Liver (tissue), 9 donors: ENCODE measurements around the gene HECTD1. TPM values are rescaled to one million over a fixed set of nuclear protein-coding genes. Genes with fewer than 3 reads are reported as not detected.

ENCODE experiments used
- DNase-seq: peaks from one replicate; pipeline ENCODE4 v3.0.0-alpha.2; 2017; ENCODE audit warnings: low spot score
- H3K27ac ChIP-seq, 2 donors: one replicate each; pipeline ENCODE4 v1.7.0; 2013; ENCODE audit warnings: inconsistent platforms in 2 of 2, low read length in 2 of 2, control low read depth in 1 of 2, low read depth in 1 of 2, mild to moderate bottlenecking in 1 of 2
- H3K27me3 ChIP-seq, 4 donors: one replicate each; pipeline versions ENCODE4 v1.6.1 to v1.7.0; 2013; ENCODE audit warnings: low read length in 3 of 4, inconsistent platforms in 1 of 4, mild to moderate bottlenecking in 1 of 4, moderate library complexity in 1 of 4; ENCODE audit not compliant: control insufficient read depth in 4 of 4, insufficient read depth in 4 of 4
- H3K36me3 ChIP-seq, 4 donors: one replicate each; pipeline versions ENCODE4 v1.6.1 to v1.7.0; 2013; ENCODE audit warnings: low read length in 3 of 4, mild to moderate bottlenecking in 3 of 4, low read depth in 1 of 4, moderate library complexity in 1 of 4; ENCODE audit not compliant: control insufficient read depth in 4 of 4, insufficient read depth in 3 of 4
- H3K4me1 ChIP-seq, 4 donors: one replicate each; pipeline versions ENCODE4 v1.6.1 to v1.7.0; 2013; ENCODE audit warnings: low read length in 3 of 4, mild to moderate bottlenecking in 3 of 4, moderate library complexity in 1 of 4; ENCODE audit not compliant: control insufficient read depth in 4 of 4, insufficient read depth in 4 of 4
- H3K4me3 ChIP-seq, 3 donors: one replicate each; pipeline versions ENCODE4 v1.6.1 to v1.7.0; 2013; ENCODE audit warnings: low read length in 3 of 3, control low read depth in 1 of 3, low read depth in 1 of 3, mild to moderate bottlenecking in 1 of 3
- H3K9ac ChIP-seq, 2 donors: one replicate each; pipeline ENCODE4 v1.7.0; 2013; ENCODE audit warnings: low read length in 2 of 2, mild to moderate bottlenecking in 2 of 2, moderate library complexity in 2 of 2, control low read depth in 1 of 2, low read depth in 1 of 2
- H3K9me3 ChIP-seq, 4 donors: one replicate each; pipeline versions ENCODE4 v1.6.1 to v1.7.0; 2013; ENCODE audit warnings: low read length in 3 of 4; ENCODE audit not compliant: control insufficient read depth in 4 of 4
- CTCF ChIP-seq: fragments of 150-350 bp; IDR thresholded peaks from 2 replicates; pipeline ENCODE4 v1.5.1; 2017; ENCODE audit warnings: improper control_type of control experiment, low read depth, low read length; ENCODE audit not compliant: missing input control
- FOXA1 ChIP-seq: IDR thresholded peaks from 2 replicates; pipeline ENCODE4 v1.6.1; 2016; ENCODE audit warnings: antibody characterized with exemption
- GABPA ChIP-seq, 2 donors: IDR thresholded peaks in 1 of 2; conservative IDR thresholded peaks in 1 of 2; 2 replicates each; pipeline ENCODE4 v1.6.1; 2016; ENCODE audit warnings: antibody characterized with exemption in 2 of 2, mild to moderate bottlenecking in 1 of 2, moderate library complexity in 1 of 2
- HNF4G ChIP-seq: IDR thresholded peaks from 2 replicates; pipeline ENCODE4 v1.6.1; 2016; ENCODE audit warnings: antibody characterized with exemption
- JUND ChIP-seq, 2 donors: IDR thresholded peaks; 2 replicates each; pipeline ENCODE4 v1.6.1; 2016; ENCODE audit warnings: antibody characterized with exemption in 2 of 2
- MAX ChIP-seq: IDR thresholded peaks from 2 replicates; pipeline ENCODE4 v1.6.1; 2016; ENCODE audit warnings: antibody characterized with exemption
- RAD21 ChIP-seq, 2 donors: IDR thresholded peaks; 2 replicates each; pipeline ENCODE4 v1.6.1; 2016; ENCODE audit warnings: antibody characterized with exemption in 2 of 2, mild to moderate bottlenecking in 2 of 2
- ZBTB33 ChIP-seq: IDR thresholded peaks from 2 replicates; pipeline ENCODE4 v1.6.1; 2016; ENCODE audit warnings: antibody characterized with exemption
- WGBS: extraction: QIAGEN DNeasy Blood & Tissue Kit; methylation state at CpG from one replicate; pipeline ENCODE4 v1.1.7; 2013; 5-methylcytosine and 5-hydroxymethylcytosine counted together
- polyA plus RNA-seq, 2 donors: library from polyadenylated mRNA; stranded (reverse) in 1 of 2; unstranded in 1 of 2; fragments of 200-250 nt in 1 of 2; fragments of >200 nt in 1 of 2; fragmentation: Nextera tagmentation in 1 of 2; extraction: Ambion mirVana in 1 of 2; gene quantifications; one replicate each; pipeline versions ENCODE4 v1.2.1 to v1.2.3, GENCODE V29; 2013 to 2015
- total RNA-seq, 2 donors: library from RNA; depleted of rRNA; stranded (reverse); fragments of >200 nt; gene quantifications; one replicate each; pipeline ENCODE4 v1.2.3, GENCODE V29; 2014
- TF ChIP-seq, protein P1 (sequence below): IDR thresholded peaks from 2 replicates; pipeline ENCODE4 v1.6.1; 2016; ENCODE audit warnings: antibody characterized with exemption
- TF ChIP-seq, protein P2 (sequence below): IDR thresholded peaks from 2 replicates; pipeline ENCODE4 v1.6.1; 2016; ENCODE audit warnings: antibody characterized with exemption, mild to moderate bottlenecking
- donor health status: healthy.
- donor health status: healthy.
- donor health status: healthy.
- donor health status: healthy.
- donor health status: healthy.

Gene HECTD1
- total and polyA plus RNA-seq, 4 donors = 46.8 to 256 (median 118) TPM

DNA sequence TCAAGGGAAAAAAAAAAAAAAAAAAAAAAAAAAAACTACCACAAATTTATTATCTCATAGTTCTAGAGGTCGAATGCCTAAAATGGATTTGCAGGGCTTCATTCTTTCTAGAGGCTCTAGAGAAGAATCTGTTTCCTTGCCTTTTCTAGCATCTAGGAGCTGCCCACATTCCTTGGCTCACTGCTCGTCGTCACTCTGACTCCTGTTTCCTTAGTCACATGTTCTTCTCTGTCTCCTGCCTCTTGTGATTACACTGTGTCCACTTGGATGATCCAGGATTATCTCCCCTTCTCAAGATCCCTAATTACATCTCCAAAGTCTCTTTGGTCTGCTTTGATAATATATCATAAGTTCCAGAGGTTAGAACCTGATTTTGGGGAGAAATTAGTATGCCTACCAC is 88.7 kb downstream of the HECTD1 start:
- 85% methylated on average over 3 of the region's 3 CpGs for WGBS
- TF ChIP-seq ZBTB33 = no peak
- no peak for TF ChIP-seq FOXA1
- TF ChIP-seq, protein P1, sequence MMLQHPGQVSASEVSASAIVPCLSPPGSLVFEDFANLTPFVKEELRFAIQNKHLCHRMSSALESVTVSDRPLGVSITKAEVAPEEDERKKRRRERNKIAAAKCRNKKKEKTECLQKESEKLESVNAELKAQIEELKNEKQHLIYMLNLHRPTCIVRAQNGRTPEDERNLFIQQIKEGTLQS = no peak
- no peak for TF ChIP-seq CTCF
- no peak overlapping the region for H3K4me3 ChIP-seq

DNA sequence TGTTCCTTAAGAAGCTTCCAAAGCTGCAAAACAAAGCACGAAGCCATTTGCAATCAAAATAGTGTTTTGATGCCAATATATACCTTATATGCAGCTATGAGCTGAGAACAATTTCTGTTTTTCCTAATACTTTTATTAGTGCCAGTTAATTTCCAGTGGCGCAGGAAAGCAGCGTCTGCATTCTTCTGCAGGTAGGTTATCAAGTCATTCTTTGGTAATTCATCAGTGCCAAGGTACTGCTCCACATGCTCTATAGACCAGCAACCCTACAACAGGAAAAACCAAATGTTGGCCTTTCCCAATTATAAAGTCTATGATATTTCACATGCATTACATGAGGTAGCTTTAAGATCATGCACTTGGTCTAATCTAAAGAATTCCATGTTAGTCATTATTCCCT is 93.8 kb downstream of the HECTD1 start:
- Histone ChIP-seq H3K4me1 (no peaks in the 10 kb centered on the region), H3K9me3 (no peaks in the 10 kb centered on the region), H3K9ac (no peak overlapping the region), H3K27me3 (no peaks in the 10 kb centered on the region), H3K4me3 (no peak overlapping the region), H3K36me3 (peaks cover 18 to 89% (median 76%) of the 10 kb centered on the region in 4 donors), H3K27ac (no peak overlapping the region)
- DNase-seq = no peak
- TF ChIP-seq, protein P1 = no peak
- TF ChIP-seq GABPA (IDR thresholded peaks at IDR 0.05 in 1 of 2, conservative IDR thresholded peaks at IDR 0.05 in 1 of 2) = no peak
- no peak for TF ChIP-seq JUND (IDR thresholded peaks at IDR 0.05)
- no peak for TF ChIP-seq CTCF
- TF ChIP-seq ZBTB33 = no peak
- no peak for TF ChIP-seq MAX
- TF ChIP-seq HNF4G = no peak
- TF ChIP-seq, protein P2, sequence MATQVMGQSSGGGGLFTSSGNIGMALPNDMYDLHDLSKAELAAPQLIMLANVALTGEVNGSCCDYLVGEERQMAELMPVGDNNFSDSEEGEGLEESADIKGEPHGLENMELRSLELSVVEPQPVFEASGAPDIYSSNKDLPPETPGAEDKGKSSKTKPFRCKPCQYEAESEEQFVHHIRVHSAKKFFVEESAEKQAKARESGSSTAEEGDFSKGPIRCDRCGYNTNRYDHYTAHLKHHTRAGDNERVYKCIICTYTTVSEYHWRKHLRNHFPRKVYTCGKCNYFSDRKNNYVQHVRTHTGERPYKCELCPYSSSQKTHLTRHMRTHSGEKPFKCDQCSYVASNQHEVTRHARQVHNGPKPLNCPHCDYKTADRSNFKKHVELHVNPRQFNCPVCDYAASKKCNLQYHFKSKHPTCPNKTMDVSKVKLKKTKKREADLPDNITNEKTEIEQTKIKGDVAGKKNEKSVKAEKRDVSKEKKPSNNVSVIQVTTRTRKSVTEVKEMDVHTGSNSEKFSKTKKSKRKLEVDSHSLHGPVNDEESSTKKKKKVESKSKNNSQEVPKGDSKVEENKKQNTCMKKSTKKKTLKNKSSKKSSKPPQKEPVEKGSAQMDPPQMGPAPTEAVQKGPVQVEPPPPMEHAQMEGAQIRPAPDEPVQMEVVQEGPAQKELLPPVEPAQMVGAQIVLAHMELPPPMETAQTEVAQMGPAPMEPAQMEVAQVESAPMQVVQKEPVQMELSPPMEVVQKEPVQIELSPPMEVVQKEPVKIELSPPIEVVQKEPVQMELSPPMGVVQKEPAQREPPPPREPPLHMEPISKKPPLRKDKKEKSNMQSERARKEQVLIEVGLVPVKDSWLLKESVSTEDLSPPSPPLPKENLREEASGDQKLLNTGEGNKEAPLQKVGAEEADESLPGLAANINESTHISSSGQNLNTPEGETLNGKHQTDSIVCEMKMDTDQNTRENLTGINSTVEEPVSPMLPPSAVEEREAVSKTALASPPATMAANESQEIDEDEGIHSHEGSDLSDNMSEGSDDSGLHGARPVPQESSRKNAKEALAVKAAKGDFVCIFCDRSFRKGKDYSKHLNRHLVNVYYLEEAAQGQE = no peak
- TF ChIP-seq RAD21 (IDR thresholded peaks at IDR 0.05) = no peak
- WGBS = 97% methylated on average over 3 of the region's 3 CpGs

More for the DNA sequence above, 88.7 kb downstream of the HECTD1 start:
- Histone ChIP-seq H3K9ac (no peak overlapping the region), H3K27me3 (no peaks in the 10 kb centered on the region), H3K4me1 (no peaks in the 10 kb centered on the region), H3K36me3 (peaks cover 14 to 91% (median 82%) of the 10 kb centered on the region in 4 donors), H3K9me3 (no peaks in the 10 kb centered on the region), H3K27ac (no peak overlapping the region)
- no peak for DNase-seq
